Esophagus squamous epithelium (tissue), 5 donors: Measurements from ENCODE around the gene TMEM40. TPM values are rescaled to one million over a fixed set of nuclear protein-coding genes. Genes with fewer than 3 reads are reported as not detected.
A peak's percentile ranks its signal among the peaks of the same experiment; 100 is the strongest.

ENCODE experiments used
- DNase-seq: peaks from one replicate; lab custom pipeline; 2025; lab: John Stamatoyannopoulos, UW
- H3K27ac ChIP-seq, 4 donors: fragments of 200-600 bp; sonication (generic); one replicate each; pipeline ENCODE4 v1.5.1; 2016 to 2019; ENCODE audit warnings: mild to moderate bottlenecking in 1 of 4
- H3K27me3 ChIP-seq, 4 donors: fragments of 200-600 bp; sonication (generic); 1 replicate in 3 of 4; 2 replicates in 1 of 4; pipeline versions ENCODE4 v1.5.1 to v1.6.0; 2017 to 2021; ENCODE audit warnings: antibody characterized with exemption in 1 of 4
- H3K36me3 ChIP-seq, 3 donors: fragments of 200-600 bp; sonication (generic); one replicate each; pipeline ENCODE4 v1.5.1; 2016 to 2019
- H3K4me1 ChIP-seq, 3 donors: fragments of 200-600 bp; sonication (generic); one replicate each; pipeline ENCODE4 v1.5.1; 2017 to 2019
- H3K4me3 ChIP-seq, 4 donors: fragments of 200-600 bp; sonication (generic); 1 replicate in 3 of 4; 2 replicates in 1 of 4; pipeline ENCODE4 v1.5.1; 2016 to 2019; ENCODE audit warnings: mild to moderate bottlenecking in 2 of 4, moderate library complexity in 1 of 4
- H3K9me3 ChIP-seq, 3 donors: fragments of 200-600 bp; sonication (generic); one replicate each; pipeline ENCODE4 v1.5.1; 2016 to 2019
- POLR2A ChIP-seq, 4 donors: fragments of 450-650 bp; IDR thresholded peaks; one replicate each; pipeline ENCODE4 v1.6.1; 2017; ENCODE audit warnings: antibody characterized with exemption in 4 of 4, mild to moderate bottlenecking in 4 of 4, moderate library complexity in 3 of 4
- WGBS, 2 donors: methylation state at CpG; one replicate each; pipeline ENCODE4 v1.1.5; 2018; 5-methylcytosine and 5-hydroxymethylcytosine counted together
- intact Hi-C: fragments of 100-400 bp; cut with DNase I; formaldehyde crosslinking; loops from one replicate; pipeline ENCODE4 v1.15.0; 2022
- total RNA-seq, 4 donors: library from RNA; depleted of rRNA; stranded (reverse); fragments of >200 nt; gene quantifications; one replicate each; pipeline ENCODE4 v1.1.0, GENCODE V29; 2016
- TF ChIP-seq, protein P1 (sequence below), 6 experiments: fragments of 450-650 bp in 4 of 6; fragments of 200-600 bp in 2 of 6; sonication (generic) in 2 of 6; IDR thresholded peaks; one replicate each; pipeline ENCODE4 v1.5.1; 2016 to 2019; ENCODE audit warnings: antibody characterized with exemption in 6 of 6, mild to moderate bottlenecking in 4 of 6, moderate library complexity in 4 of 6
- donor health status: DM: yes; HTN: yes; CAD: no.

Gene TMEM40
- total RNA-seq, 4 donors from 2014 or later, result 43.9 to 79.1 (median 53.4) TPM

DNA sequence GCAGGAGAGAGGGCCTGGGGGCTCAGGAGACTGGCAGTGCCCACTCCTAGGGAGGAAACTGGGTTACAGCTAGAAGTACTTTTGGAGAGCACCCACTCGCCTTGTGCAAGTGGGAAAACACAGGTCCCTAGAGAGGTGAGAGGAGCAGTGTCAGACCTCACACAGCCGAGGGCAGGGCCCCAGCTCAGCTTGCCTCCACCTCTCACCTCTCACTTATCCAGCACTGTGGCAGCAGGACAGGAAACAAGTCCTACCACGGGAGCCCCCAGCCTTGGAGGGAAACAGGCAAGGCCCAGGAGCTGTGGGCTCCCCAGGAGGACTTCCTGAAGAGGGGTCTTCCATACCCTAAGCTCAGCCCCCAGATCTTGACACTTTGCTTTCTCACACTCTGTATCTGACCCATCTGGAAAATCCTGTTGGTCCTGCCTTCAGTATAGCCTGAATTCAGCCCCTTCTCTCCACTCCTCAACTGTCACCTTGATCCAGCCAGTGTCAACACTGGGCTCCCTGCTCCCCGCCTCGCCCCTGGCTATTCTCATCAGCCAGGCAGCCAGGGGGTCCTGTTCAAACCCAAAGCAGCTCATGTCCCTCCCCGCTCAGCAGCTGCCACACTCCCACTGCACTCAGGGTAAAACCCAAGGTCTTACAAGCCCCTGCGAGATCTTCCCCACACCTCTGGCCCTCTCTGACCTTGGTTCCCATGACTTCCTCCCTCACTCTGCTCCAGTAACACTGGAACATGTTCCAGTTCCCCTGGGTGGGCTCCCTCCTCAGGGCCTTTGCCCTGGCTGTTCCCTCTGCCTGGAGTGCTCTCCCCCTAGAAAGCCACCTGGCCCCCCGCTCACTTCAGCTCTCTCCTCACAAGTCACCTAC lies 870 bp upstream of the TMEM40 start:
- H3K9me3 ChIP-seq, result no peaks in the 10 kb centered on the region
- intact Hi-C loops, result no loop called here
- 64 to 70% methylated on average over 4 to 8 of the region's 8 CpGs for WGBS, 2 donors
- peaks cover 33 to 85% (median 40%) of the 10 kb centered on the region in 3 donors for H3K4me1 ChIP-seq
- peak overlapping the region; percentile 92 to 98 (median 96) for H3K27ac ChIP-seq
- H3K4me3 ChIP-seq, result peak overlapping the region in 3 of 4 donors; percentile 51 to 55 (median 53)
- no peak for DNase-seq
- TF ChIP-seq POLR2A (IDR thresholded peaks at IDR 0.05), result no peak
- TF ChIP-seq, protein P1, sequence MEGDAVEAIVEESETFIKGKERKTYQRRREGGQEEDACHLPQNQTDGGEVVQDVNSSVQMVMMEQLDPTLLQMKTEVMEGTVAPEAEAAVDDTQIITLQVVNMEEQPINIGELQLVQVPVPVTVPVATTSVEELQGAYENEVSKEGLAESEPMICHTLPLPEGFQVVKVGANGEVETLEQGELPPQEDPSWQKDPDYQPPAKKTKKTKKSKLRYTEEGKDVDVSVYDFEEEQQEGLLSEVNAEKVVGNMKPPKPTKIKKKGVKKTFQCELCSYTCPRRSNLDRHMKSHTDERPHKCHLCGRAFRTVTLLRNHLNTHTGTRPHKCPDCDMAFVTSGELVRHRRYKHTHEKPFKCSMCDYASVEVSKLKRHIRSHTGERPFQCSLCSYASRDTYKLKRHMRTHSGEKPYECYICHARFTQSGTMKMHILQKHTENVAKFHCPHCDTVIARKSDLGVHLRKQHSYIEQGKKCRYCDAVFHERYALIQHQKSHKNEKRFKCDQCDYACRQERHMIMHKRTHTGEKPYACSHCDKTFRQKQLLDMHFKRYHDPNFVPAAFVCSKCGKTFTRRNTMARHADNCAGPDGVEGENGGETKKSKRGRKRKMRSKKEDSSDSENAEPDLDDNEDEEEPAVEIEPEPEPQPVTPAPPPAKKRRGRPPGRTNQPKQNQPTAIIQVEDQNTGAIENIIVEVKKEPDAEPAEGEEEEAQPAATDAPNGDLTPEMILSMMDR (IDR thresholded peaks at IDR 0.05), result no peak
- no peaks in the 10 kb centered on the region for H3K27me3 ChIP-seq
- no peaks in the 10 kb centered on the region for H3K36me3 ChIP-seq

DNA sequence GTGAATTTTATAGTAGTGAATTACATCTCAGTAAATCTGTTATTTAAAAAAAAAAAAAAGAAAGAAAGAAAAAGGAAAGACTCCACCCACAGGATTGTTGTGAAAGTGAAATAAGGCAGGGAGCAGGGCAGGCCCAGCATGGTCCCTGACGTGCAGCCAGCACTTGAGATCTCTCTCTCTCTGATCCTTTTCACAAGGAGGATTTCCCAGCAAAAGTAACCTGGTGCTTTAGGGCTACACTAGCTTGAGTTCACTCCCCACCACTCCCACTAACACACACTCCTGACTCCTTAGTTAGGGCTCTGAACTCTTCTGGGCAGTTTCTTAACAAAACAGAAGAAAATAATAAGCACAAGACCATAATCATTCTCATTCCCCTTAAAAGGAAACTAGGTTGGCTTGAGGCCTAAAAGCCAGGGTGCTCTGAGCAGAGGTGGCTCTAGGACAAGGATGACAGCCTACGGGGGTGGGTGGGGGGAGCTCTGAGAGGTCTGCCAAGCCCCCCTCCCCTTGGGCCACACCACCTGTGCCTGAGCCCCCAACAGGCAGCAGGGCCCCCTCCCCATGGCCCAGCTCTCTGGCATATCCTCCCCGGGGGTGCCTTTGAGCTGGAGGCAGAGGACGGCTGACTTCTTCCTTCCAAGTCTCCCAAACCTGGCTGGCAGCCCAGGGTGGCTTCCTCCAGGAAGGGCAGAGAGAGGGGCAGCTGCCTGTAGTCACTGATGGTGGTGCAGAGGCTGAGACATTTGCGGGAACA lies 856 bp downstream of the TMEM40 start:
- Histone ChIP-seq H3K4me1 (peaks cover 28 to 95% (median 41%) of the 10 kb centered on the region in 3 donors), H3K4me3 (peak overlapping the region; percentile 35 to 55 (median 52)), H3K27me3 (no peaks in the 10 kb centered on the region), H3K9me3 (no peaks in the 10 kb centered on the region), H3K27ac (peak overlapping the region; percentile 92 to 98 (median 96)), H3K36me3 (no peaks in the 10 kb centered on the region)
- TF ChIP-seq POLR2A (IDR thresholded peaks at IDR 0.05), result no peak
- TF ChIP-seq, protein P1 (IDR thresholded peaks at IDR 0.05), result peak in 1 of 6 experiments; percentile 4
- intact Hi-C loops, result no loop called here
- no peak for DNase-seq
- 0 to 6% methylated on average over 2 to 3 of the region's 5 CpGs for WGBS, 2 donors

DNA sequence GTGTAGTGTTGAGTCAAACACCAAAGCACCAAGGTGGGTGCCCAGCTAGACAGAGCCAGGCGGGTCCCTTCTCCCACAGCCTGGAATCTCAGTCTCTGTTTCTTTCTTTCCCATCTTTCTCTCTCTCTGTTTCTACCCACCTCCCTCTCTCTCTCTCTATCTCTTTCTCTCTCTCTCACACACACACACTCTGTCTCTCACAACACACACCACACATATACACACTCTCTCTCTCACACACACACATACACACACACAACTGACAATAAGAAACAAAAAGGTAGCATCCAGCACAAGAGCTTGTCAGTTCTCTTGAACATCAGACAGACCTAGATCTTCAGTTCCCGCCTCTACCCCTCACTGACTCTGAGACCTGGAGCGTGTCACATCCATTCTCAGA lies 2.4 kb downstream of the TMEM40 start:
- peaks cover 28 to 100% (median 44%) of the 10 kb centered on the region in 3 donors for H3K4me1 ChIP-seq
- intact Hi-C loops, result no loop called here
- H3K27ac ChIP-seq, result peak overlapping the region; percentile 34 to 98 (median 96)
- TF ChIP-seq, protein P1 (IDR thresholded peaks at IDR 0.05), result no peak
- no peak for TF ChIP-seq POLR2A (IDR thresholded peaks at IDR 0.05)
- H3K9me3 ChIP-seq, result no peaks in the 10 kb centered on the region
- 88 to 91% methylated on average over 3 of the region's 3 CpGs for WGBS, 2 donors
- DNase-seq, result no peak
- H3K27me3 ChIP-seq, result no peaks in the 10 kb centered on the region
- H3K36me3 ChIP-seq, result peaks cover 0 to 1% (median 0%) of the 10 kb centered on the region in 3 donors
- peak overlapping the region; percentile 35 to 53 (median 44) for H3K4me3 ChIP-seq

DNA sequence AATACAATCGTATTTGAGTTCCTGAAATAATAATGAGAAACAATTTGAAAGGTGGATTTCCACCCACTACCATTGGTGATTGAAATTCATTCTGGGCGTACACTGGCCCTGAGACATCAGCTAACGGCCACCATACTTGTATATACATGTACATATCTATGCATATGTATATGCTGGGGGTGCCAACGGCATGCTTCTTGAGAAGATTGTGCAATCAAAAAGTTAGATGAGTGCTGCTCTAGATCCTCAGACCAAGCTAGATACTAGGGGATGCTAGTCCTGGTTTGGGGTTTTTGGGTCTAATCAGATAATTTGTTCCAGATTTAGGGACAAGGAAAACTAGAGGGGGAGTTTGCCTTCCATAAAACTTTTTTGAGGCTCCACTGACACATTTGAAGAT lies 2.9 kb downstream of the TMEM40 start:
- intact Hi-C loops, result no loop called here
- no peak for DNase-seq
- H3K27me3 ChIP-seq, result no peaks in the 10 kb centered on the region
- H3K4me1 ChIP-seq, result peaks cover 28 to 100% (median 43%) of the 10 kb centered on the region in 3 donors
- no peaks in the 10 kb centered on the region for H3K9me3 ChIP-seq
- WGBS, 2 donors, result 50 to 70% methylated on average over 4 of the region's 4 CpGs
- peak overlapping the region in 3 of 4 donors; percentile 37 to 53 (median 51) for H3K4me3 ChIP-seq
- TF ChIP-seq, protein P1 (IDR thresholded peaks at IDR 0.05), result no peak
- TF ChIP-seq POLR2A (IDR thresholded peaks at IDR 0.05), result no peak
- H3K27ac ChIP-seq, result peak overlapping the region; percentile 34 to 98 (median 96)
- peaks cover 0 to 6% (median 0%) of the 10 kb centered on the region in 3 donors for H3K36me3 ChIP-seq
